Naive thymus-derived CD4-positive, alpha-beta T cell (primary cell): Measurements from ENCODE around the gene OXNAD1. TPM values are rescaled to one million over a fixed set of nuclear protein-coding genes. Genes with fewer than 3 reads are reported as not detected.
A peak's percentile ranks its signal among the peaks of the same experiment; 100 is the strongest.

ENCODE experiments used
- ATAC-seq: fragments of 150-1000 bp; cut with Tn5 transposase; 2 replicates; pipeline ENCODE4 v1.10.0; 2021; ENCODE audit warnings: mild to moderate bottlenecking, moderate library complexity
- CTCF ChIA-PET: fragments of 350-600 bp; sonication (Branson Sonifier 250); formaldehyde crosslinking; loops from one replicate; lab custom pipeline; 2021; ENCODE audit warnings: antibody characterized with exemption; lab: Charles Lee
- POLR2A ChIA-PET: fragments of 350-600 bp; sonication (Branson Sonifier 250); formaldehyde crosslinking; loops from one replicate; lab custom pipeline; 2021; ENCODE audit warnings: antibody characterized with exemption, inconsistent platforms; lab: Charles Lee
- DNase-seq, 9 donors: peaks; one replicate each; pipeline versions ENCODE4 v3.0.0 to v3.0.0-alpha.2; 2020 to 2022; ENCODE audit warnings: mixed read lengths in 1 of 9
- H3K27ac ChIP-seq: one replicate; pipeline ENCODE4 v1.7.0; 2013; ENCODE audit warnings: mild to moderate bottlenecking, low read depth, low read length, moderate library complexity
- H3K27me3 ChIP-seq, 2 donors: one replicate each; pipeline ENCODE4 v1.7.0; 2013; ENCODE audit warnings: low read length in 2 of 2, mild to moderate bottlenecking in 2 of 2, moderate library complexity in 2 of 2; ENCODE audit not compliant: control insufficient read depth in 2 of 2, insufficient read depth in 2 of 2
- H3K36me3 ChIP-seq, 3 experiments: 1 replicate in 2 of 3; 2 replicates in 1 of 3; pipeline ENCODE4 v1.7.0; 2013; ENCODE audit warnings: low read length in 3 of 3, mild to moderate bottlenecking in 3 of 3, moderate library complexity in 1 of 3; ENCODE audit not compliant: insufficient read depth in 3 of 3, control insufficient read depth in 2 of 3
- H3K4me1 ChIP-seq, 2 donors: one replicate each; pipeline ENCODE4 v1.7.0; 2013; ENCODE audit warnings: low read length in 2 of 2, mild to moderate bottlenecking in 2 of 2, moderate library complexity in 1 of 2; ENCODE audit not compliant: control insufficient read depth in 2 of 2, insufficient read depth in 2 of 2
- H3K4me3 ChIP-seq: 2 replicates; pipeline ENCODE4 v1.7.0; 2013; ENCODE audit warnings: mild to moderate bottlenecking, low read length
- H3K9me3 ChIP-seq, 3 experiments: 1 replicate in 2 of 3; 2 replicates in 1 of 3; pipeline ENCODE4 v1.7.0; 2013; ENCODE audit warnings: low read length in 3 of 3; ENCODE audit not compliant: control insufficient read depth in 2 of 3
- H3K27ac Mint-ChIP-seq, 9 donors: one replicate each; pipeline ENCODE4 v1.8.0; 2020 to 2022; ENCODE audit warnings: mixed read lengths in 9 of 9, mild to moderate bottlenecking in 8 of 9, moderate library complexity in 5 of 9, inconsistent platforms in 2 of 9
- H3K27me3 Mint-ChIP-seq, 5 donors: one replicate each; pipeline ENCODE4 v1.8.0; 2021 to 2022; ENCODE audit warnings: mixed read lengths in 5 of 5, mild to moderate bottlenecking in 1 of 5
- H3K36me3 Mint-ChIP-seq, 5 donors: one replicate each; pipeline ENCODE4 v1.8.0; 2020 to 2022; ENCODE audit warnings: mixed read lengths in 5 of 5, mild to moderate bottlenecking in 3 of 5, inconsistent platforms in 1 of 5
- H3K4me1 Mint-ChIP-seq, 7 donors: one replicate each; pipeline ENCODE4 v1.8.0; 2020 to 2022; ENCODE audit warnings: mixed read lengths in 7 of 7, mild to moderate bottlenecking in 3 of 7, inconsistent platforms in 1 of 7
- H3K4me3 Mint-ChIP-seq, 10 donors: one replicate each; pipeline ENCODE4 v1.8.0; 2020 to 2022; ENCODE audit warnings: mild to moderate bottlenecking in 10 of 10, mixed read lengths in 10 of 10, moderate library complexity in 6 of 10, inconsistent platforms in 2 of 10
- H3K9me3 Mint-ChIP-seq, 11 donors: one replicate each; pipeline ENCODE4 v1.8.0; 2020 to 2022; ENCODE audit warnings: mixed read lengths in 11 of 11, mild to moderate bottlenecking in 4 of 11, inconsistent platforms in 1 of 11, moderate library complexity in 1 of 11
- intact Hi-C, 2 donors: fragments of 100-400 bp; cut with micrococcal nuclease; formaldehyde crosslinking; loops; one replicate each; pipeline ENCODE4 v1.15.1; 2023
- polyA plus RNA-seq, 2 donors: library from polyadenylated mRNA; unstranded; fragments of 300-500 nt; fragmentation: Illumina TruSeq; gene quantifications; one replicate each; pipeline ENCODE4 v1.2.3, GENCODE V29; 2021
- total RNA-seq, 6 experiments: library from RNA in 5 of 6; stranded (reverse) in 5 of 6; gene quantifications; 1 replicate in 5 of 6; 2 replicates in 1 of 6; pipeline ENCODE4 v1.2.3 and lab custom pipeline; 2021 to 2026

The OXNAD1 gene
- total and polyA plus RNA-seq, 7 experiments from 2014 or later: 80.3 to 171 (median 134) TPM

DNA sequence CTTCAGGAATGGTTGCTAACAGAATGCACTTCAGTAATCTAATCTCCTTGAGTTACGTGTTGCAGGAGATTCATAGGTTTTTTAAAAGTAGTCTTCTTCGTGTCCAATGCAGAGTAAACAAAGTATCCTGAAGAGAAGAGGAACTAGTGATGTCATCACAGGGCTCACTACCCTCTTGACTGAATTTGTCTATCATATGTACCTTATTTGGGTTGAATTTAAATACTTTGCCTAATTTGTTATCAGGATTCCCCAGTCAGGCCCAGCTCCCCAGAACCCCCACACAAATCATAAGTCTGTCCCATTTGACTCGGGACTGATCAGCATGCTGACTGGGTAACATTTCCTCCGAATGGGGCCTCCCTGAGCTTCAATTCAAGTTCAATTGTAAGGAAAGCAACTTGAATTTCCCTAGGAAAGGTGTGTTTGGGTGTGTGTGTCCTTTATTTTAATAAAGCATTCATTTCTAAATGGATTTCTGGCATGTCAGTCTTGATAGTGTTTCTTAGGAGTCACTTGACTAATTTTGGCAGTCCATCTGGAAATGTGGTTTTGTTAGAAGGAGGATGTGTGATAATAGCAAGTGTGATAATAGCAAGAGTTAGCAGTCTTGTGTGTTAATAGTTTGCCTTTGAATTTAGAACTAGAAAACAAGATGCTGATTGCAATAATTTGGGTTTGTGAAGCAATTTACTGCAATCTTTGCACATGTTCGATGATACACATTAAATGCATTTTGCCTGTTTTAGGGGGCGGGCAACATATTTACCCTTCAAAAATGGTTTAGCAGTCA lies 21.9 kb downstream of the OXNAD1 start:
- H3K36me3 ChIP-seq: peaks cover 0 to 15% (median 0%) of the 10 kb centered on the region in 3 experiments
- Mint-ChIP-seq H3K27me3 (no peaks in the 10 kb centered on the region), H3K36me3 (peaks cover 17 to 70% (median 25%) of the 10 kb centered on the region in 5 donors), H3K27ac (peak overlapping the region; percentile 92 to 99 (median 97)), H3K4me3 (peak overlapping the region; percentile 87 to 99 (median 96)), H3K9me3 (peaks cover 0 to 4% (median 0%) of the 10 kb centered on the region in 11 donors), H3K4me1 (peaks cover 51 to 80% (median 57%) of the 10 kb centered on the region in 7 donors)
- no peaks in the 10 kb centered on the region for H3K27me3 ChIP-seq
- no peaks in the 10 kb centered on the region for H3K9me3 ChIP-seq
- intact Hi-C loops: loop anchor here (1.0 to 5.0 kb wide), 8 partner anchors 14 to 865 kb away; partner anchors contain the start of gene OXNAD1 (in 2 of the 2)
- DNase-seq (no peak), ATAC-seq (no peak)
- peak overlapping the region; percentile 90 for H3K27ac ChIP-seq
- peak overlapping the region; percentile 67 for H3K4me3 ChIP-seq
- ChIA-PET CTCF (interaction anchor here (0.8 to 10.9 kb wide), 13 partner anchors 8 to 263 kb away, joined by 3 to 92 read pairs (median 5); partner anchors contain the start of genes DPH3 and OXNAD1), POLR2A (interaction anchor here (0.9 to 5.1 kb wide), 18 partner anchors 9 to 260 kb away, joined by 3 to 98 read pairs (median 4); partner anchors contain the start of genes DPH3, OXNAD1 and RFTN1)
- peaks cover 16 to 53% of the 10 kb centered on the region in 2 donors for H3K4me1 ChIP-seq

DNA sequence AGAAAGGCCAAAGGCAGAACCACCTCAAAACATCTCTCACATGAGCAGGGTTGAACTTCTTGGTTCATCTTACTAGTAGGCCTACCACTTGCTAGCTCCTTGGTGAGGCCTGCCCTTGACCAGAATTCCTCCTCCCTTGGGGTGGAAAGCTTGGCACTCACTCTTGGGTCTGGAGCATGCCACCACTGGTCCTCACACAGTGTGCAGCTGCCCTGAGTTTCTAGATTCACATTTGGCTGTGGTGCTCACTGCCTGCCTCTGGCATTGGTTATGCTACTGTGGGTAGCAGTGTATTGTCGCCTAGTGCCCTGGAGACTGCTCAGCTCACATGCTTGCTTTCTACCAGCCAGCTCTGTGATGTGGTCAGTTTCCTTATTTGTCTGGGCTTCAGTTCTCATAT lies 23.7 kb downstream of the OXNAD1 start:
- Mint-ChIP-seq H3K4me3 (peak overlapping the region; percentile 87 to 99 (median 96)), H3K9me3 (peaks cover 0 to 9% (median 4%) of the 10 kb centered on the region in 11 donors), H3K36me3 (peaks cover 12 to 74% (median 31%) of the 10 kb centered on the region in 5 donors), H3K4me1 (peaks cover 42 to 79% (median 54%) of the 10 kb centered on the region in 7 donors), H3K27me3 (no peaks in the 10 kb centered on the region), H3K27ac (peak overlapping the region; percentile 92 to 99 (median 97))
- Histone ChIP-seq H3K36me3 (peaks cover 0 to 15% (median 0%) of the 10 kb centered on the region in 3 experiments), H3K27me3 (no peaks in the 10 kb centered on the region), H3K9me3 (peaks cover 0 to 5% (median 0%) of the 10 kb centered on the region in 3 experiments), H3K4me3 (peak overlapping the region; percentile 67), H3K27ac (peak overlapping the region; percentile 90), H3K4me1 (peaks cover 27 to 62% of the 10 kb centered on the region in 2 donors)
- ChIA-PET POLR2A (interaction anchor here (0.5 to 9.8 kb wide), 18 partner anchors 8 to 864 kb away, joined by 3 to 318 read pairs (median 4); partner anchors contain the start of genes DPH3, OXNAD1 and RFTN1), CTCF (interaction anchor here (0.7 to 9.8 kb wide), 14 partner anchors 10 to 263 kb away, joined by 3 to 238 read pairs (median 5); partner anchors contain the start of genes DPH3 and OXNAD1)
- ATAC-seq: no peak
- intact Hi-C loops: loop anchor here in 1 of 2 donors (5.0 kb wide), 3 partner anchors 179 to 864 kb away; no protein-coding TSS in a partner anchor
- no peak for DNase-seq

DNA sequence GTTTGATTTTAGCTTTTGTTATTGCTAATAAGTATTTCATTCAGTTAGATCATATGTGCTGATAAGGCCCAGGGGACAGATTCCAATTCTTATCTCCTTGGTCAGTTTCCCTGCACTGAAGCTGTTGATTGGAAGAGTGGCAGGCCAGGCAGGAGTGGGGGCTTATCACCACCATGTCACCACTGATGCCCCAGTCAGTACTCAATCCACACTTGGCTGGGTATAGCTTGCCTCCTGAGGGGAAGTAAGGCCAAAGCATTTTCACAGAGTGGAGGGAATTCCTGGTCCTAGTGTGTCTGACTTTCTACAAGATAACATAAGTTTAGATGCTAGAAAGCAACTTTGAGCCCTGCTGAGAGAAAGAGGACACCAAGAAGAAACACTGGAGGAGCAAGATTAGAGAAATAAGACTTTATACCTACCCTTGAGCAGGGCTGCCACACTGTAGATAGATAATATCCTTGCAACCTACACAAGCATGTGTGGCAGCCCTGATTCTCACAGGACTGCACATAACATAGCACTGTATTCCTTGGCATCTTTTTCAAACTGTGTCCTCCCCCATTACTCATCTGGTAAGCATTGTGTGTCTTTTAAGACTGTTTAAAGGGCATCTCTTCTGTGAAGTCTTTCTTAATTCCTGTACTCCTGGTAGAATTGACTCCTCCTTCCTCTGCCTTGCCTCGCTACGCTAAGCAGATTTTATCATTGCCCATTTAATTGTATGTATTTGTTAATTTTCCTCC lies 24.3 kb downstream of the OXNAD1 start:
- peak overlapping the region; percentile 90 for H3K27ac ChIP-seq
- intact Hi-C loops: loop anchor here in 1 of 2 donors (5.0 kb wide), 3 partner anchors 178 to 863 kb away; no protein-coding TSS in a partner anchor
- Mint-ChIP-seq H3K27me3 (no peaks in the 10 kb centered on the region), H3K27ac (peak overlapping the region; percentile 92 to 99 (median 97)), H3K9me3 (peaks cover 0 to 14% (median 8%) of the 10 kb centered on the region in 11 donors), H3K4me1 (peaks cover 42 to 78% (median 53%) of the 10 kb centered on the region in 7 donors), H3K36me3 (peaks cover 12 to 77% (median 36%) of the 10 kb centered on the region in 5 donors), H3K4me3 (peak overlapping the region; percentile 87 to 99 (median 96))
- CTCF ChIA-PET: interaction anchor here (0.7 to 9.8 kb wide), 15 partner anchors 9 to 262 kb away, joined by 3 to 238 read pairs (median 5); partner anchors contain the start of genes DPH3 and OXNAD1
- ATAC-seq: no peak
- no peak for DNase-seq
- H3K27me3 ChIP-seq: no peaks in the 10 kb centered on the region
- H3K4me3 ChIP-seq: peak overlapping the region; percentile 67
- H3K9me3 ChIP-seq: peaks cover 0 to 8% (median 0%) of the 10 kb centered on the region in 3 experiments
- peaks cover 32 to 62% of the 10 kb centered on the region in 2 donors for H3K4me1 ChIP-seq
- H3K36me3 ChIP-seq: peaks cover 0 to 15% (median 0%) of the 10 kb centered on the region in 3 experiments
- POLR2A ChIA-PET: interaction anchor here (0.6 to 9.8 kb wide), 17 partner anchors 9 to 865 kb away, joined by 3 to 318 read pairs (median 4); partner anchors contain the start of genes DPH3, OXNAD1 and RFTN1

DNA sequence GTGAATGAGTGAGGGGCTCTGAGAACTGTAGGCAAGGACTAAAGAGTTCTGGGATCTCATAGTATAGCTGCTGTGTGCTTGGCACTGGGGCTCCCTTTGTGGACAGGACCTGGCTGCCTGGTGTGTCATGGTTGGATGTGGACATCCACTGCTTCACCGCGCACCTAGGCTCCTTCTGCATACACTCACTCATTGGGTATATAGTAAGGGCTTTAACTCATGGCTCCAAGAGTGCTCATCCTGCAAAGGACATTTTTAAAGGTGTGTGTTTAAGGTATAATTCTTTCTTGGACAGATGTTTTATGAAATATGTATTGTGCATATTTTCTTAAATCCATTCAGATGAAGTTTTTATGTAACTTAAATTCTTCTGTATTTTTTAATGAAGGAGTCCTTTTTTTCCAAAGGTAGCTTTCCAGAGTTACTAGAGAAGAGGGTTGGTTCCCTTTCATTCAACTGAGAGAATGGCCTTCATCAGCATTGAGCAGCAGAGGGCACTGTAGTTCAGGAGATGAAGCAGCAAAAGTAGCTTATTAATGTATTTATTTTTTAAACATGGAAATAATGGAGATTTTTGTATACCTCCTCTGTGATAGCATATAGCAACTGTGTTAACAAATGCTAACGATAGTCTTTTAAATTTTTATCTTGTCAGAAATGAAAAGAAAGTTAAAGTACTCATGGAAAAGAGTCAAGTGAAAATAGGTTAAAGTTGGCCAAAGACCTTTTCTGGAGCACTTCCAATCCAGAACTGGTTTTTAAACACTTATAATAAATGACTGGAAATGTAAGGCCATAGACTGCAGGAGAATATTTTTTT lies 25.2 kb downstream of the OXNAD1 start:
- no peaks in the 10 kb centered on the region for H3K27me3 Mint-ChIP-seq

DNA sequence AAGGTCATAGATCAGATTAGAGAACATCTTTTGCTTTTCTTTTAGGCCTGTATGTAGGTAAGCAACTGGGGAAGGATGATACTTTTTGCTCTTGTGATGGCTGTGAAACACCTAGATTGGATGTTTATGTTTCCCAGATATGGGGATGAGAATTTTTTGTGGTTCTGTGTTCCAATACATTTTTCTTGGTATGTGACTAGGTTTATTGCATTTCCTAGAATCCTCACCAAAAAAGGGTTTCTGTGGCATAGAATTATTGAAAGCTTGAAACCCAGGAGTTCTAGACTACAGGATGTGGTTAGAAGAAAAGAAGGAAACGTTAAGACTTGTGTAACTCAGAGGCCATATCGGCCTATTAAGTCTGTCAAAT lies 25.8 kb downstream of the OXNAD1 start:
- H3K4me3 Mint-ChIP-seq: peak overlapping the region; percentile 87 to 99 (median 96)
- POLR2A ChIA-PET: interaction anchor here (0.8 to 9.8 kb wide), 15 partner anchors 14 to 1552 kb away, joined by 3 to 318 read pairs (median 5); partner anchors contain the start of genes DPH3, OXNAD1 and RFTN1
- peak overlapping the region; percentile 67 for H3K4me3 ChIP-seq
- ATAC-seq: peak; percentile 49
- peak overlapping the region; percentile 90 for H3K27ac ChIP-seq
- CTCF ChIA-PET: interaction anchor here (0.5 to 9.8 kb wide), 30 partner anchors 12 to 617 kb away, joined by 3 to 238 read pairs (median 4); partner anchors contain the start of genes DPH3, OXNAD1 and RFTN1
- peaks cover 32 to 65% of the 10 kb centered on the region in 2 donors for H3K4me1 ChIP-seq
- peaks cover 0 to 15% (median 0%) of the 10 kb centered on the region in 3 experiments for H3K36me3 ChIP-seq
- DNase-seq: peak in 6 of 9 donors; percentile 55 to 67 (median 64)
- peaks cover 40 to 77% (median 53%) of the 10 kb centered on the region in 7 donors for H3K4me1 Mint-ChIP-seq
- H3K27me3 Mint-ChIP-seq: no peaks in the 10 kb centered on the region
- peaks cover 17 to 83% (median 50%) of the 10 kb centered on the region in 5 donors for H3K36me3 Mint-ChIP-seq
- no peaks in the 10 kb centered on the region for H3K27me3 ChIP-seq
- peaks cover 0 to 8% (median 0%) of the 10 kb centered on the region in 3 experiments for H3K9me3 ChIP-seq
- intact Hi-C loops: loop anchor here (1.0 to 2.0 kb wide), 12 partner anchors 10 to 259 kb away; partner anchors contain the start of gene OXNAD1 (in 1 of the 2)
- peaks cover 0 to 20% (median 8%) of the 10 kb centered on the region in 11 donors for H3K9me3 Mint-ChIP-seq
- H3K27ac Mint-ChIP-seq: peak overlapping the region; percentile 86 to 99 (median 97)

More for the DNA sequence above, 25.2 kb downstream of the OXNAD1 start:
- Mint-ChIP-seq H3K27ac (peak overlapping the region; percentile 86 to 99 (median 97)), H3K4me1 (peaks cover 38 to 77% (median 53%) of the 10 kb centered on the region in 7 donors), H3K9me3 (peaks cover 0 to 20% (median 8%) of the 10 kb centered on the region in 11 donors), H3K36me3 (peaks cover 12 to 77% (median 44%) of the 10 kb centered on the region in 5 donors), H3K4me3 (peak overlapping the region; percentile 87 to 99 (median 96))
- peaks cover 32 to 65% of the 10 kb centered on the region in 2 donors for H3K4me1 ChIP-seq
- POLR2A ChIA-PET: interaction anchor here (0.7 to 9.8 kb wide), 15 partner anchors 15 to 1553 kb away, joined by 3 to 318 read pairs (median 6); partner anchors contain the start of genes DPH3, OXNAD1 and RFTN1
- ATAC-seq (peak; percentile 58), DNase-seq (peak in 6 of 9 donors; percentile 44 to 67 (median 62))
- intact Hi-C loops: loop anchor here (1.0 to 2.0 kb wide), 9 partner anchors 22 to 260 kb away; partner anchors contain the start of gene OXNAD1 (in 1 of the 2)
- H3K9me3 ChIP-seq: peaks cover 0 to 8% (median 0%) of the 10 kb centered on the region in 3 experiments
- peak overlapping the region; percentile 90 for H3K27ac ChIP-seq
- peaks cover 0 to 15% (median 0%) of the 10 kb centered on the region in 3 experiments for H3K36me3 ChIP-seq
- H3K27me3 ChIP-seq: no peaks in the 10 kb centered on the region
- CTCF ChIA-PET: interaction anchor here (0.5 to 9.8 kb wide), 32 partner anchors 12 to 618 kb away, joined by 3 to 238 read pairs (median 4); partner anchors contain the start of genes DPH3, OXNAD1 and RFTN1
- peak overlapping the region; percentile 67 for H3K4me3 ChIP-seq
